TTC549 (cell line): Measurements from ENCODE around the gene PLAC9.
"Not testable (repeated sequence)": the region's sequence is repeated elsewhere in the genome, so short reads cannot be mapped to it uniquely, and the experiment has no call there.

Source experiments
- FAIRE-seq: peaks from 2 replicates; lab custom pipeline; 2012; peaks lifted over from hg19 to GRCh38; lab: Jason Lieb, UNC

PLAC9 gene, protein sequence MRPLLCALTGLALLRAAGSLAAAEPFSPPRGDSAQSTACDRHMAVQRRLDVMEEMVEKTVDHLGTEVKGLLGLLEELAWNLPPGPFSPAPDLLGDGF

DNA sequence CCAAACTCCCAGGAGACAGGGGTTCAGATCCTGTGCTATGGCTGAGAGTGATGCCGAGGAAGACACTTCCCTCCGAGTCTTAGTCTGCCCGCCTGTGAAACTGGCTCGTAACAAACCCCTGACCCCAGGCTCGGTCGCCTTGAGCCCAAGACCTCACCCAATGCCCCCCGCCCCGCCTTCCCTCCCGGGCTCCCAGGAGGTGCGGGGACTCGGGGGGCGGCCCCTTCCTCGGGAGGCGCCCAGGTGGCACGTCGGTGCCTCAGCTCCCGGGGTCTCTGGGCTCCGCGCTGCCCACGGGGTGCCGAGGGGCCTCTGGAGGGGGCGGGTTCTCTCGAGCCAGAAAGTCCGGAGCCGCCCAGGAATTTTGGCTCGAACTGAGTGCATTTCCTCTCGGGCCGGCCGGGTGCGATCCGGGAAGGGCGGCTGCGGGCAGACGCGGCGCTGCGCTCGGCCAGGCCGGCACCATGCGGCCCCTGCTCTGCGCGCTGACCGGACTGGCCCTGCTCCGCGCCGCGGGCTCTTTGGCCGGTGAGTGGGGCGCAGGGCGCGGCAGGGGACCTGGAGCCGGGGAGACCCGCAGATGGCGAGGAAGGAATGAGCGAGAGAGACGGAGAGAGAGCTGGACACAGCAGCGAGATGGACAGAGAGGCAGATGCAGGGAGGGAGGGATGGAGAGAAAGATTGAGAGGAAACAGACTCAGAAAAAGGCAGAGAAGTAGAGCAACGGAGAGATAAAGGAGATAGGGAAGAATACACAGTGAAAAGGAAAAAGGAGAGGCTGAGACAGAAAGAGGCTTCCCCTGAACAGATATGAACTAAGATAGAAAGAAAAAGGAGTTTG, at the start of gene PLAC9:
Gene PLAC9, plus strand, starts transcription at position 432 of the 841 bp plus-strand sequence. Its CDS starts 33 bp downstream, at position 465.
- FAIRE-seq = no peak

DNA sequence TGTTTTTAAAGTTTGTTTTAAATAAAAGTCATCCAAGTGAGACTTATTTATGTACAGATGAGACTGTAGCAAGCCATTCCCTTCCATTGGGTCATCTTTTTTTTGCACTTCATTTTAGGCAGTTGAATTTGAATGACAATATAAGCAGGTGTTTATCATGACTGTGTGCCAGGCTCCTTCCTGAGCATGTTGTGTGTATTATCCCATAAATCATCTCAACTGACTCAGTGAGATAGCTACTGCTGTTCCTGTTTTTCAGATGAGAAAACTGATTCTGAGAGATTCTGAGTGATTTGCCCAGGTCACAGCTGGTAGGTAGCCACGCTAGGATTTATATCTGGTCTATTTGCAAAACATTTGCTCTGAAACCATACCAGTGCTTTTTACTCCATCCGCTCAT, 42.4 kb upstream of the PLAC9 start:
- FAIRE-seq = no peak

DNA sequence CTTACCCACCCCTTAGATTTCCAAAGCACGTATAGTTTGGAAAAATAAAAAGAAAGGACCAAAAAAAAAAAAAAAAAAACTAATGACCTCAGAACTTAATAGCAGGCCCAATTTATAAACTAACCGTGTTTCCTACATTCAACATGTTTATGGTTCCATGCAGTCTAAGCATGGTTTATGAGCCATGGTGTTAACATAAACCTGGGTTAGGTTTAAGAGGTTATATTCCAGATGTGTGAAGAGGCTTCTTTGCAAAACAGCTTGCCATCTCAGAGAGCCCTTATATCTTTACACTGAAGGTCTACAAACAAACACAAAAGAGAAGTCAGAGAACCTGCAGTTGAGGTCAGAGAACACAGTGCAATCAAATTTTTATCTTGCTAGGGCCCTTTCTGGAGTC, 38.3 kb upstream of the PLAC9 start:
- no peak for FAIRE-seq

DNA sequence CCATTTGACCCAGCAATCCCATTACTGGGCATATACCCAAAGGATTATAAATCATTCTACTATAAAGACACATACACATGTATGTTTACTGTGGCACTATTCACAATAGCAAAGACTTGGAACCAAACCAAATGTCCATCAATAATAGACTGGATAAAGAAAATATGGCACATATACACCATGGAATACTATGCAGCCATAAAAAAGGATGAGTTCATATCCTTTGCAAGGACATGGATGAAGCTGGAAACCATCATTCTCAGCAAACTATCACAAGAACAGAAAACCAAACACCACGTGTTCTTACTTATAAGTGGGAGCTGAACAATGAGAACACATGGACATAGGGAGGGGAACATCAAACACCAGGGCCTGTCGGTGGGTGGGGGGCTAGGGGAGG, 34.3 kb upstream of the PLAC9 start:
- not testable (repeated sequence) for FAIRE-seq

DNA sequence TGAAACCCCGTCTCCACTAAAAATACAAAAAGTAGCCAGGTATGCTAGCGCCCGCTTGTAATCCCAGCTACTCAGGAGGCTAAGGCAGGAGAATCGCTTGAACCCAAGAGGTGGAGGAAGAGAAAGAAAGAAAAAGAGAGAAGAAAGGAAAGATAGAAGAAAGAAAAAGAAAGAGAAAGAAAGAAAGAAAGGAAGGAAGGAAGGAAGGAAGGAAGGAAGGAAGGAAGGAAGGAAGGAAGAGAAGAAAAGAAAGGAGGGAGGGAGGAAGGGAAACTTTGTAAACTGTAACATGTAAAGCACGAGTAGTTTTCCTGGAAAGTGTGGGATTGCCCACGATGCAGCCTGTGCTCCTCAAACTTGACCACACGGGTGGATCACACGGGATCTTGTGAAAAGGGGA, 33.2 kb upstream of the PLAC9 start:
- FAIRE-seq = not testable (repeated sequence)

DNA sequence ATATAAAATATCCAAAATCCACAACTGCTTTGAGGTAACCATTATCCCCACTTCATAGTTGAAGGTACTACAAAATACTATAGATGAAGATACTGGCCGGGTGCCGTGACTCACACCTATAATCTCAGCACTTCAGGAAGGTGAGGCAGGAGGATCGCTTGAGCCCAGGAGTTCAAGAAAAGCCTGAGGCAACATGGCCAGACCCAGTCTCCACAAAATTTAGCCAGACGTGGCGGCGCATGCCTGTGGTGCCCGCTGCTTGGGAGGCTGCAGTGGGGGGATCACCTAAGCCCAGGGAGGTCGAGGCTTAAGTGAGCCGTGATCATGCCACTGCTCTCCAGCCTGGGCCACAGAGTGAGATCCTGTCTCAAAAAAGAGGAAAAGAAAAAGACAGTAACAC, 32.4 kb upstream of the PLAC9 start:
- FAIRE-seq = no peak

DNA sequence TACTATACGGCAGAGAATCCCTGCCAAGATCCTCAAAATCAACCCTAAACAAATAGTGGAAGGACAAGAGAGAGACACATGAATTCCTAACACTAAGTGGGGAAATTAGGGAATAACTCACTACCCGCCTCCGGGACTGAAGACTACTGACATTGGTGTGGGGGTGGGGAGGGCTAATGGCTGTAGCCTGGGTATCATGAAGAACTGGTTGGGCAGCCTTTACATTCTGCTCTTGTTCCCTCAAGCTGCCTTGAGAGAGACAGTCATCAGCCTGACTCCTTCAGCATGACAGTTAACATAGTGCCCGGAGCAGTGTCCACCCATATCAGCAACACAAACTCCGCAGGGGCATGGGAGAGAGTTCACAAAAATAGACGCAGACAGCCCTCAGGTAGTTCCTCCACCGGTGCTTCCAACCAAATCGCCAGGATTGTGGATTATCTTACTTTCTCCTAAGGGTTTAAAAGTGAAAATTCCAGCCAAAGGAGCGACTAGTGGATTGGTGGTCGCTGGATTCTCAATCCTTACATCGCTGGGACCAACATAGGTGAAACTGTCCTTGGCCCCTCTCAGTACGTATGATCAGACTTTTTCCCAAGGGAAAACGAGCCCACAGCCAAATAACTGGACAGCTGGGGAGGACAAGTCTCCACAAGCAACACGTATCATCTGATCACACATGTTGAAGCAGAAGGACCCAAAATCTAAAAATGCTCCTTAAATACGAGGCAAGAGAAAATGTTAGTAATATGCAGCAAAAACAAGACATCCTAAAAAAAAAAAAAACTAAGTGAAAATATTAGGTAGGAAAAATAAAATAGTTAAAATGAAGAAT, 31.5 kb upstream of the PLAC9 start:
- no peak for FAIRE-seq

DNA sequence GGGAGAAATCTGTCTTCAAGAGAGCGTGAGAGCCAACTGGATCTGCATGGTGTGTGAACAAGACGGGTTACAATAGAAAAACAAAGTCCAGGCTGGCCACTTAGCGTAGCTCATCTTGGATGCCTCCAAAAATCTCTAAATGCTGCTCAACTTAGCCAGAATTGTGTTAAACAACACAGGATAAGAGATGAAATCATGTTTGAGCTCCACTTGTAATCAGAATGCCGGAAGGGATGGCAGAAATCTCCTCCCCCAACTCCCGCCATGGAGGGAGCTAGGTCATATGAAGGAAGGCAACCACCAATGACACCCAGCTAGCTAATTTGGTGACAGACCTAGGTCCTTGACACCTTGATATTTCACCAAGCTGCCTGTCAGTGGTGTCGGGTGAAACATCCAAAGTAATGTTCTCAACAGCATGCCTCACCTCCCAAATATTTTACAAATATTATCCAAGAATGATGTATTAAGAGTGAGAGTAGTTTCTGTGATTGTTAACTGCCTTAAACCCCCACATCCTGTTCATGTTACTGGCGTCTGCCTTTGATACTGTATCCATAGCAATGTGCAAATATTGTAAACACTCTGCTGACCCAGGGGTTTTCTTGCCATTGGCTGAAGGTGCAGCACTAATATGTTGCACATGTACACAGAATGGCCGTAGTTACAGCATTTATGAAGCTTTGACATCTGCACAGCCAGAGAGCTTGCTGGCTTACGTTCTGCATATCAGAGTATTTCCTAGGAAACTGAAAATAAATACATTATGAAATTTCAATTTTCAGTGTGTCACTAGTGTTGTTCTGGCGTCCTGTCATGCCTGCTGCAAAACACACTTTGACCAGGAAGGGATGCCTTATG, 28.2 kb upstream of the PLAC9 start:
- FAIRE-seq = no peak

DNA sequence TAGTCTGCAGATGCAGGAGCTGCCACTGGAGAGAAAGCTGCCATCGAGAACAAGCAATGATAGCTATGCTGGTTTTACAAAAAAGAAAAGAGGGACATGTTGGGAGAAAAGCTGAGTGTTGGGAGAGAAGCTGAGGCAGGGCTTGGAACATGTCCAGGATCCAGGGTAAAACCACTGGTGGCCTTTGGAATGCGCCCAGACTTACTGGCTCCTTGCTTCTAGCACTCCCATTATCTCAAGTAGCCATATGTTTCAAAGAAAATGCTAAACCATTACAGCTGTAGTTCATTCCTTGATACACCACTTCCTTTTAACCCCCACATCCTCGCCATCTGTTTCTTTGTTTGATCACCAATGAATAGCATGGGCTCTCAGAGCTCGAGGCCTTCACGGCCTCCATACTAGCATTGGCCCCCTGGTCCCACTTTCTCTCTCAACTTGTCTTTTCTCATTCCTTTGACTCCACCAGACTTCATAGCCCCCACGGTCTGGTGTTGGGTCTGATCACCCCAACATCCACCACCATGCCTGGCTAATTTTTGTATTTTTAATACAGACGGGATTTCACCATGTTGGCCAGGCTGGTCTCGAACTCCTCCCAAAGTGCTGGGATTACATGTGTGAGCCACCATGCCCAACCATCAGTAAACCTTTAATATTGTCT, 23.8 kb upstream of the PLAC9 start:
- no peak for FAIRE-seq

DNA sequence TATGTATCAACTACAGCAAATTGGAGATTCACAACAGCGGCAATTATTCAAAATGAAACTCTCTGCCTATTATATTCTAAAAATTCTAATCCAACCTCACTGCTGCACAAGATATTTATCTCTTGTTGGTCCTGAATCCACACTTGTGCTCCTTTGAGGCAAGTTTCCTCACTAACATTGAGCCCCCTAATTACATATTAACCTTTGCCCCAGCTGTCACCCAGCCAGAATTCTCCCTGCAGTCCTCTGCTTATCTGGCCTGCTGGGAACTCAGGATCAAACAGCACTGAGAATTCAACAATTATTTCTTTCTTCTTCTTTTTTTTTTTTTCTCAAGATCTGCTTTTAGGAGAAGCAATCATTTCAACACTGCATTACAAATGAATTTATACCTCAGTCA, 21.5 kb upstream of the PLAC9 start:
- no peak for FAIRE-seq

DNA sequence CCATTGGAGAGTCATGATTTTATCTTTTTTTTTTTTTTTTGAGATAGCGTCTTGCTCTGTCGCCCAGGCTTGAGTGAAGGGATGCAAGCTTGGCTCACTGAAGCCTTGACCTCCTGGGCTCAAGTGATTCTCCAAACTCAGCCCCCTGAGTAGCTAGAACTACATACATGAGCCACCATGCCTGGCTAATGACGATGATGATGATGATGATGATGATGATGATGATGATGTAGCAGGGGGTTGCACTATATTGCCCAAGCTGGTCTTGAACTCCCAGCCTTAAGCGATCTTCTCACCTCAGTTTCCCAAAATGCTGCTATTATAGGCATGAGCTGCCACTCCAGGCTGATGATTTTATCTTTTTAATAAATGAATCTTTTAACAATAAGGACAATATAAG, 13.9 kb upstream of the PLAC9 start:
- FAIRE-seq = no peak

DNA sequence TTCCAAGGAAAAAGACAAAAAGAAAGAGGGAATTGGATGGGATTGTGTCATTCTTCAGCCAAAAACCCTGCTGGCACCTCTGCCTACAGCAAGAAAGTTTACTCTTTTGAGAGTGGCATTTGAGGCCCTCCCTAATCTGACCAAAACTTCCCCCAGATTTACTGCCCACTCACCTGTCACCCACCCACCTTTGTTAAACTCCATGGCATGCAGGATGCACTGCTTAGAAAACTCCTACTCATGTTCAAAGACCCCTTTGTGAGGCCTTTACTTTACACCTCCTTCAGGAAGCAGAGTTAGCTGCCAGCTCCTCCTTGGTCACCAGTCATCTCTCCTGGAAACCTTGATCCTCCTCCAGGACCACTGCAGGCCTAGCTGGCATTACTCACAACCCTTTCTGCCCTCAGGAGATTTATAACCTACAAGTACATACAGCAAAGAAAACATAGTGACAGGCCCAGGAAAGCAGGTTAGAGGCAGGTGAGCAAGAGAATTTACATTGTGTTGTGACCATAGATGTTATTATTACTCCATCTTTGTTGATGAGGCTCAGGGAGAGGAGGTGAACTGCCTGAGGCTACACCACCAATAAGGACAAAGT, 10.3 kb upstream of the PLAC9 start:
- FAIRE-seq = no peak

DNA sequence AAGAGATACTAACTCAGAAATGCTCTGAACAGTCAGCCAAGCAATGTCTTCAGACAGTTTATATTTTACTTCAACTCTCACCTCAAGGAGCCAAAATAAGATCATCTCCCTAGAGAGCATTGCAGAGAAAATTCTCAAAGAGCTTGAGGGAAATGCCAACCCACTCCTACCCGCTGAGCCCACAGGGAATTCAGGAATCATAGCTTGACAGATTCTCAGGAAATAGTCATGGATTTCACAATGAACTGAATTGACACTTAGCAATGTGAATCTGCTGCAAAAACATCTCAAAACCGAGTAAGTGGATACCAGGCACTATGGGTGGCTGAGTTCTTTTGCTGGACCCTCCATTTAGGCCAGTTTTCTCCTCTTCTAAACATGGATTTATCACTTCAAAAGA, 9.8 kb upstream of the PLAC9 start:
- FAIRE-seq = no peak

DNA sequence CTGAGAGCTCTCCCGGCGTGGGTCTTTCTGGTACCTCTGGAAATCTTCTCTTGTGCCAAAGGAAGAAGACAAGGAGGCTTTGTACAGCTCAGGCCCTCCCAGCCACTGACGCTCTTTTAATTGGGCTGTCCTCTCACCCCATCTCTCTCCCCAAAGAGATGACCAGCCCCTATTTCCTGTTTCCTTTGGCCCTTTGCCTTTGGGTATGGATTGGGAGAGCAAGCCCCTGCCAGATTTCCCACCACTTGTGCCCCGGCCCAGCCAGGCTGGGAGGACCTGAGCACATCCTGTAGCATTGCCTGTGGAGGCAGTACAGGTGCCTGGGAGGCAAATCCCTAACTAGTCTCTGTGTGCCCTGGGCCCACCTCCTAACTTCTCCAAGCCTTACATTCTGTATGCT, 5.7 kb upstream of the PLAC9 start:
- no peak for FAIRE-seq

DNA sequence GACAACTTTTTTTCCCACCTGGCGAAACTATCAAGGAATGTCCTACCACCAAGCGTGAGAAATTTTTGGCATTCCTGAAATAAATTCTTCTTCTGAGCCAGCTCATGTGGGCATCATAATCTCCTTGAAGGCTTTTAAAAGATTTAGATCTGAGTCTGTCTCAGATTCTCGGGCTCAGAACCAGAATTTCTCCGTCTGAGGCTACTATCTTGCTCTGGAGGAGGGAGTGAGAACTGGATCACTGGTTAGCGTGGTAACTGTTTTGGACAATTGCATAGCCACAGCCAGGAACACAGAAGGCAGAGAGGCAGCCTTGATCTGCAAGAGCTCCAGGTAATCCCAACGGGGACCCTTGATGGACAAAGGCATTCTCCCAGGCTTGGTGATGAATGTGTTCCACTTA, 1.0 kb upstream of the PLAC9 start:
- FAIRE-seq = no peak

DNA sequence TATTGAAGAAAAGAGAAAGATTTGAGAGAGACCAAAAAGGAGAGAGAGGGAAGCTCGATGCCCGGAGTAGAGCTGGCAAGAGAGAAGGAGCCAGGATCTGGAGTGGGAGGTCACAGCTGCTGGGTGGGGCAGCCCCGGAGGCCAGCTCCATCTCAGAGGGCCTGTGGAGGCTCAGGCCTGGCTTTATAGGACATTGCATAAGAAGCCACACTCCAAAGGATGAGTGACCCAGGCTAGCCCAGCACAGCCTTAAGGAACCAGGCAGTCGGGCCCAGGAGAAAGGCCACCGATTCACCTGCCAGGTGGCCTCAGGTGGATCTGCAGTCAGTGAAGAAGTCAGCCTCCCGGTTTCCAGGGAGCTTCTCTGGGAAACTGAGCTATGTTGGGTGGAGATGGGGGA, 676 bp downstream of the PLAC9 start:
- FAIRE-seq = no peak

DNA sequence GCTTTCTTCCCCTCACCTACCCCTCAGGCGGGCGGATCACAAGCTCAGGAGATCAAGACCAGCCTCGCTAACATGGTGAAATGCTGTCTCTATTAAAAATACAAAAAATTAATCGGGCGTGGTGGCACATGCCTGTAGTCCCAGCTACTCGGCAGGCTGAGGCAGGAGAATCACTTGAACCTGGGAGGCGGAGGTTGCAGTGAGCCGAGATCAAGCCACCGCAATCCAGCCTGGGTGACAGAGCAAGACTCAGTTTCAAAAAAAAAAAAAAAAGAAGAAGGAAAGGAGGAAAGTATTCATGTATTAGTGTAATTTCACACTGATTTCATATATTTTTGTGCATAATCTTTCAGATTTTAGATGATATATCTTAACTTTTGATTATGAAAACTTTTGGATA, 1.2 kb downstream of the PLAC9 start:
- not testable (repeated sequence) for FAIRE-seq

DNA sequence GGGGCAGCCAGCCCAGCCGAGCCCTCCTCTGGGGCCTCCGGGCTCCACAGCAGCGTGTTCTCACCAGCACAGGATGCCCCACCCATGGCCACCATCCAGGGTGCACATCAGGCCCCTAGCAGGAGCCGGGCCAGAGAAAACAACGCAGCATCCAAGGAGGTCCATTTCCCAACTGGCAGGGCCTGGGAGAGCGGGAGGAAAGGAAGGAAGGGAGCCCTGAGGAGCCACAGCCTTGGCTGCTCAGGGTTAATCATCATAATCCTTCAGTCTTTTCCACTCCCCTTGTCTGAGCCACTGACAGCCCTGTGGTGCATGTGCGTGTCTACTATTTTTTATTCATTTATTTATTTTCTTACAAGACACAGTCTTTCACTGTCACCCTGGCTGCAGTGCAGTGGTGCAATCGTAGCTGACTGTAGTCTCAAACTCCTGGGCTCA, 3.6 kb downstream of the PLAC9 start:
- FAIRE-seq = no peak

DNA sequence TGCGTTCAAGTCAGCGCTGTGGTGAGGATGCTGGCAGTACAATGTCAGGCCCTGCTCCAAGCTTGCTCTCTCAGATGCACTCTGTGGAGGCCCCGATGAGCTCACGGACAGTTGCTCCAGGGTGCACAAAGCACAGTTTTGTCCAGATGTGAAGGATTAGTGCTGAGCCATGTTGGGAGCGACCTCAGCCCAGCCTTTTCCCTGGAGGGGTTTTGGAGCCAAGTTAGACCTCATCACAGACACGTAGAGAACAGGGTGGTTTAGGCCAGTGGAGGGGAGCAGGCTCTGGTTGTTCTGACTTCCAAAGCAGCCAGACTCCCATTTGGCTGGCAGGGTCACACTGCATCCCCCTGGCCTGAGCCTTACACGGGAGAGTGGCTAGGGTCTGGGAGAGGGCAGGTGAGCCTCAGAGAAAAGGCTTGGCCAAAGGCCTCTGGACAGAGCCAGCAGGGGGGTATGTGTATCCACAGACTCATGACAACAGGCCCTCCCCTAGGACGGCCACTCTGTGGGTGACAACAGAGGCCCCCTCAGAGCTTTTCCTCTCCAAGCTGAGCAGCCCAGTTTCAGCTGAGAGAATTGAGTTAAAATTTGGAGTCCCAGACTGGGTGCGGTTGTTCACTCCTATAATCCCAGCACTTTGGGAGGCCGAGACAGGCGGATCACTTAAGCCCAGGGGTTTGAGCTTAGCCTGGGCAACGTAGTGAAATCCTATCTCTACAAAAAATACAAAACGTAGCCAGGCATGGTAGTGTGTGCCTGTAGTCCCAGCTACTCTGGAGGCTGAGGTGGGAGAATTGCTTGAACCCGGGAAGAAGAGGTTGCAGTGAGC, 4.7 kb downstream of the PLAC9 start:
- no peak for FAIRE-seq

DNA sequence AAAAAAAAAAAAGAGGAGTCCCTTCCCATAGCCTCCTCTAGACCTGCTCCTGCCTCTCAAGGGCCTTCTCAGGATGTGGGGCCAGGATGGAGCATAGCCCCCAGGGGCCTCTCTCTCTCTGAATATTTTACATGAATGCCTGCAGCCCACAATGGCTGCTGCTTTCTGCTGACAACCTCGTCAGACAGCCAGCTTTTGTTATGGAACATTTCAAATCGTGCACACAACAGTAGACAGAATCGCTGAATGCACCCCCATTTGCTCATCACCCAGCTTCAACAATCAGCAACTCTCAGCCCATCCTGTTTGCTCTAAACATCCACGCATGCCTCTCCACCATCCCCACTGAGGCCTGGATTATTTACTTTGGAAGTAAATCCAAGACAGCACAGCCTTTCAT, 5.4 kb downstream of the PLAC9 start:
- no peak for FAIRE-seq
